ENCODE results near the gene CELSR2. TPM values are rescaled to one million over a fixed set of nuclear protein-coding genes. Genes with fewer than 3 reads are reported as not detected.

Gene CELSR2
- polyA plus RNA-seq, 1 donor (not counting 4 experiments of a cell fraction or from before 2014, with no cell fraction given): 7.3 TPM

- TF ChIP-seq EZH2 (IDR thresholded peaks at IDR 0.05; ENCODE audit: low read length) (no peak), CTCF (optimal IDR thresholded peaks at IDR 0.05 in 1 of 3, IDR thresholded peaks at IDR 0.05 in 1 of 3, conservative IDR thresholded peaks at IDR 0.05 in 1 of 3; ENCODE audit: extremely low read depth in 1 of 3, insufficient read depth in 2 of 3, low read length in 3 of 3) (no peak)
- no peak overlapping the region for H3K4me2 ChIP-seq (ENCODE audit: control insufficient read depth, extremely low read depth, insufficient read depth, low read depth, low read length)
- DNase-seq (ENCODE audit: low read depth, low spot score): no peak
- H3K9me3 ChIP-seq (ENCODE audit: control insufficient read depth, low read depth, low read length): no peaks in the 10 kb centered on the region
- no peak for FAIRE-seq
- H3K9me1 ChIP-seq (ENCODE audit: control insufficient read depth, extremely low read depth, insufficient read depth, low read length): peaks cover 3% of the 10 kb centered on the region
- dilution Hi-C loops (cut with MboI; ENCODE audit: extremely low pct_ligation_motif_present, low sequenced_read_pairs): no loop called here
- no peak overlapping the region for H3K27ac ChIP-seq (ENCODE audit: control insufficient read depth, insufficient read depth, low read length)
- no peak overlapping the region for H2AFZ ChIP-seq (ENCODE audit: control insufficient read depth, low read length)
- H4K20me1 ChIP-seq (ENCODE audit: control insufficient read depth, extremely low read depth, insufficient read depth, low read length): no peaks in the 10 kb centered on the region
- H3K4me3 ChIP-seq (ENCODE audit: control insufficient read depth in 2 of 3, extremely low read depth in 1 of 3, insufficient read depth in 2 of 3, low read depth in 1 of 3, low read length in 3 of 3): no peak overlapping the region
- no peaks in the 10 kb centered on the region for H3K36me3 ChIP-seq (ENCODE audit: control insufficient read depth in 2 of 2, extremely low read depth in 1 of 2, insufficient read depth in 2 of 2, low read length in 2 of 2)
- H3K27me3 ChIP-seq (ENCODE audit: control insufficient read depth, extremely low read depth, insufficient read depth, low read length): no peaks in the 10 kb centered on the region
- peaks cover 22% of the 10 kb centered on the region for H3K4me1 ChIP-seq (ENCODE audit: control insufficient read depth, extremely low read depth, insufficient read depth, low read length)
- H3K9ac ChIP-seq (ENCODE audit: control insufficient read depth, extremely low read depth, insufficient read depth, low read length): no peak overlapping the region
- H3K79me2 ChIP-seq (ENCODE audit: control insufficient read depth, insufficient read depth, low read length): no peaks in the 10 kb centered on the region
Measured at GRCh38 chr1:109300650-109301151, 51.4 kb downstream of the CELSR2 start.

GRCh38 chr1:109301874-109302273 lies 52.5 kb downstream of the CELSR2 start:
- Histone ChIP-seq H2AFZ (ENCODE audit: control insufficient read depth, low read length) (no peak overlapping the region), H3K9me1 (ENCODE audit: control insufficient read depth, extremely low read depth, insufficient read depth, low read length) (peaks cover 3% of the 10 kb centered on the region), H3K79me2 (ENCODE audit: control insufficient read depth, insufficient read depth, low read length) (no peaks in the 10 kb centered on the region), H3K9me3 (ENCODE audit: control insufficient read depth, low read depth, low read length) (no peaks in the 10 kb centered on the region), H3K9ac (ENCODE audit: control insufficient read depth, extremely low read depth, insufficient read depth, low read length) (no peak overlapping the region), H3K36me3 (ENCODE audit: control insufficient read depth in 2 of 2, extremely low read depth in 1 of 2, insufficient read depth in 2 of 2, low read length in 2 of 2) (no peaks in the 10 kb centered on the region), H3K4me2 (ENCODE audit: control insufficient read depth, extremely low read depth, insufficient read depth, low read depth, low read length) (no peak overlapping the region), H3K27ac (ENCODE audit: control insufficient read depth, insufficient read depth, low read length) (no peak overlapping the region), H4K20me1 (ENCODE audit: control insufficient read depth, extremely low read depth, insufficient read depth, low read length) (no peaks in the 10 kb centered on the region), H3K27me3 (ENCODE audit: control insufficient read depth, extremely low read depth, insufficient read depth, low read length) (no peaks in the 10 kb centered on the region), H3K4me1 (ENCODE audit: control insufficient read depth, extremely low read depth, insufficient read depth, low read length) (peaks cover 18% of the 10 kb centered on the region), H3K4me3 (ENCODE audit: control insufficient read depth in 2 of 3, extremely low read depth in 1 of 3, insufficient read depth in 2 of 3, low read depth in 1 of 3, low read length in 3 of 3) (no peak overlapping the region)
- TF ChIP-seq EZH2 (IDR thresholded peaks at IDR 0.05; ENCODE audit: low read length) (no peak), CTCF (optimal IDR thresholded peaks at IDR 0.05 in 1 of 3, IDR thresholded peaks at IDR 0.05 in 1 of 3, conservative IDR thresholded peaks at IDR 0.05 in 1 of 3; ENCODE audit: extremely low read depth in 1 of 3, insufficient read depth in 2 of 3, low read length in 3 of 3) (no peak)
- FAIRE-seq (no peak), DNase-seq (ENCODE audit: low read depth, low spot score) (no peak)
- dilution Hi-C loops (cut with MboI; ENCODE audit: extremely low pct_ligation_motif_present, low sequenced_read_pairs): no loop called here

All from keratinocyte (primary cell).